ENCODE results near the gene SYTL1.

GRCh38 chr1:27399251-27400025, 57.6 kb downstream of the SYTL1 start:
- TF ChIP-seq POLR2A (IDR thresholded peaks at IDR 0.05) (no peak), CTCF (IDR thresholded peaks at IDR 0.05) (no peak)
